H1 (cell line): ENCODE measurements around the gene NID1. TPM values are rescaled to one million over a fixed set of nuclear protein-coding genes. Genes with fewer than 3 reads are reported as not detected.

ENCODE experiments used
- ATF3 ChIP-seq: IDR thresholded peaks from 2 replicates; pipeline ENCODE4 v1.6.1; 2011; ENCODE audit warnings: low read depth, mild to moderate bottlenecking, low read length; ENCODE audit not compliant: insufficient read depth
- BCL11A ChIP-seq, 2 experiments: IDR thresholded peaks; one replicate each; pipeline ENCODE4 v1.6.1; 2011; ENCODE audit warnings: low read depth in 2 of 2, low read length in 2 of 2, mild to moderate bottlenecking in 2 of 2
- CBX8 ChIP-seq: fragments of 300-800, 300-1000 bp; sonication (generic); IDR thresholded peaks from 2 replicates; pipeline ENCODE4 v1.7.1; 2016; ENCODE audit warnings: low read depth, low read length, borderline replicate concordance
- E2F6 ChIP-seq: IDR thresholded peaks from 2 replicates; pipeline ENCODE4 v1.6.1; 2012; ENCODE audit warnings: inconsistent platforms
- RBBP5 ChIP-seq: IDR thresholded peaks from 2 replicates; pipeline ENCODE4 v1.7.1; 2012; ENCODE audit warnings: low read depth, mild to moderate bottlenecking, inconsistent platforms, low read length, moderate library complexity, borderline replicate concordance
- TAF7 ChIP-seq: optimal IDR thresholded peaks from 2 replicates; pipeline ENCODE3; 2011; ENCODE audit warnings: low read depth, mild to moderate bottlenecking, inconsistent platforms, low read length, moderate library complexity, borderline replicate concordance
- YY1 ChIP-seq: IDR thresholded peaks from 2 replicates; pipeline ENCODE4 v1.6.1; 2011; ENCODE audit warnings: low read depth, mild to moderate bottlenecking, low read length
- polyA plus RNA-seq, 7 experiments: library from polyadenylated mRNA; depleted of rRNA in 3 of 7; stranded (reverse) in 5 of 7; unstranded in 2 of 7; fragments of >200 nt in 5 of 7; fragments of 200-250 nt in 2 of 7; gene quantifications; 1 replicate in 5 of 7; 2 replicates in 1 of 7; 4 replicates in 1 of 7; pipeline versions ENCODE4 v1.2.1 to v1.2.3, GENCODE V29; 2011 to 2013; ENCODE audit warnings: missing spikeins in 2 of 7, mixed read lengths in 2 of 7
- total RNA-seq: library from RNA; stranded (reverse); fragmentation: NEBNext Ultra II Directional; extraction: Animal tissue kit (Norgen Biotek cat#: 25700); gene quantifications from 2 replicates; pipeline ENCODE4 v1.2.1, GENCODE V29; 2021

NID1 gene
- total and polyA plus RNA-seq, 2 of the 8 experiments (the other 6 are each of a cell fraction or from before 2014, with no cell fraction given), result 20.9 to 25.4 TPM

- TF ChIP-seq RBBP5, result no peak
- TF ChIP-seq ATF3, result no peak
- TF ChIP-seq E2F6, result no peak
- TF ChIP-seq CBX8, result no peak
- TF ChIP-seq YY1, result no peak
- TF ChIP-seq BCL11A (IDR thresholded peaks at IDR 0.05; ENCODE audit: low read depth in 2 of 2, low read length in 2 of 2), result no peak
- no peak for TF ChIP-seq TAF7
These were observed 48.6 kb upstream of the NID1 start (continued) for GRCh38 chr1:236113324-236114032.
